ENCODE measurements around the gene PGAM1.
"Not testable (repeated sequence)": the region's sequence is repeated elsewhere in the genome, so short reads cannot be mapped to it uniquely, and the experiment has no call there.

- TF ChIP-seq CTCF, POLR2A (IDR thresholded peaks at IDR 0.05): not testable (repeated sequence)
These were observed 2.3 kb upstream of the PGAM1 start for GRCh38 chr10:97423757-97424098.
